ENCODE results near the gene PARD3. TPM values are rescaled to one million over a fixed set of nuclear protein-coding genes. Genes with fewer than 3 reads are reported as not detected.
"Not testable (repeated sequence)": the region's sequence is repeated elsewhere in the genome, so short reads cannot be mapped to it uniquely, and the experiment has no call there.

The PARD3 gene
- total RNA-seq, 2 experiments from 2014 or later, result 2.2 to 2.8 TPM

DNA sequence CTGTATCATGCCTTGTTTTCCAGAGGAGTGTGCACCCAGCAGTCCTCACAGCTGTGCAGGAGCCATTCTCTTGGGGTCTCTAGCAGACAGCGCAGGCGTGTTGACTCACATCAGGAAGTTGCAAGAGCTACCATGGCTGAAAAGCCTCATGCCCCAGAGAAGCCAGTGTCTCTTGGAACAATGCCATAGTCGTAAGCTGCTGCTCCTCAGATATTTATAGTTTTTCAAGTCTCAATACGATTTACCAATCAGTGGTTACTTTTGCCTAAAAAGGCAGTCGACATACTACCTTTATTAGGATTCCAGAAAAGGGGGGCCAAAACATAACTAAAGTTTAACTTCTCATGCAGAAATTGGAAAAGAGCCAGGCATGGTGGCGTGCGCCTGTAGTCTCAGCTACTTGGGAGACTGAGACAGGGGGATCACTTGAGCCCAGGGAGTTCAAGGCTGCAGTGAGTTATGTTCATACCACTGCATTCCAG is 407.7 kb downstream of the PARD3 start:
- ChIA-PET CTCF (no interaction called here), POLR2A (no interaction called here)
- H3K4me3 Mint-ChIP-seq, result no peak overlapping the region
- no peak overlapping the region for H3K27ac Mint-ChIP-seq
- ATAC-seq (no peak), DNase-seq (no peak)
- intact Hi-C loops (cut with DNase I, micrococcal nuclease), result no loop called here
- no peaks in the 10 kb centered on the region for H3K9me3 Mint-ChIP-seq (ENCODE audit: low read depth)
- no peaks in the 10 kb centered on the region for H3K36me3 Mint-ChIP-seq (ENCODE audit: low read depth)
- H3K27me3 Mint-ChIP-seq, result no peaks in the 10 kb centered on the region
- peaks cover 2% of the 10 kb centered on the region for H3K4me1 Mint-ChIP-seq

DNA sequence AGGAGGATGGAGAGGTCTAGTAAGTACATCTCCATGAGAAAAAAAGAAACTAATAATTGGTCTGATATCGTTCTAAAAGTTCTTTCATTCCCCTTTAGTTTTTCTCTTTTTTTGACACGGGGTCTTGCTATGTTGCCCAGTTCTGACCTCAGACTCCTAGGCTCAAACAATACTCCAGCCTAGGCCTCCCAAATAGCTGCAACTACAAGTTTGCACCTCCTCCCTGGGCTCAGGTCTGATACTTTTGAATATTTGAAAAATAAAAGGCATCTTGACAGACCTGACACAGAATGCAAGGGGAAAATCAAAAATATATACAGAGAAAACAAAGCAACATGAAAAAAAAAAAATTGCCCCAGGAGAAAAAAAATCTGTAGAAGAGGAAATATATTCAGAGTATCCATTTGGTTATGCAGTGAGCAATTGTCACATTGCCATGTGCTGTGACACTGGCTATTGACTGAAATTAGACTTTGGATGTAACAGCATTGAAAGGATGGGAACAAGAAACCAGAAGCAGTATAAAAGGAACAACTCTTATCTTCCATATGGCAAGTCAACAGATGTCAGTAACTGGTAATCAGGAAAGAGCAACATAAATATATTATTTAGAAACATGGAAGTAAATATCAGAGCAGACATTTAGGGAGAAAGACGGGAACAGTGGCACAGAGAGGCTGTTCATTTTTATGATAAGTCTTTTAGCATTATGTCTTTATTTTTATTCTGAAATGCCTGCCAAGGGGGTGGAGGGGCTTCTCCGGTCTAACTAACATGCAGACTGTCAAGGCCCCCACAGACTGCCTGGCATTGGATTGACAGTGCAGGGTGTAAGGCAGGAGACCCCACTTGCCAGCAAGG is 408.4 kb downstream of the PARD3 start:
- no peaks in the 10 kb centered on the region for H3K36me3 Mint-ChIP-seq (ENCODE audit: low read depth)
- no peak for ATAC-seq
- DNase-seq, result no peak
- no peak overlapping the region for H3K27ac Mint-ChIP-seq
- no peak overlapping the region for H3K4me3 Mint-ChIP-seq
- no peaks in the 10 kb centered on the region for H3K27me3 Mint-ChIP-seq
- no peaks in the 10 kb centered on the region for H3K9me3 Mint-ChIP-seq (ENCODE audit: low read depth)
- H3K4me1 Mint-ChIP-seq, result peaks cover 2% of the 10 kb centered on the region
- POLR2A ChIA-PET, result no interaction called here
- intact Hi-C loops (cut with DNase I, micrococcal nuclease), result no loop called here
- CTCF ChIA-PET, result interaction anchor here (0.7 kb wide), 1 partner anchor 802 kb away, joined by 4 read pairs; no protein-coding TSS in a partner anchor

DNA sequence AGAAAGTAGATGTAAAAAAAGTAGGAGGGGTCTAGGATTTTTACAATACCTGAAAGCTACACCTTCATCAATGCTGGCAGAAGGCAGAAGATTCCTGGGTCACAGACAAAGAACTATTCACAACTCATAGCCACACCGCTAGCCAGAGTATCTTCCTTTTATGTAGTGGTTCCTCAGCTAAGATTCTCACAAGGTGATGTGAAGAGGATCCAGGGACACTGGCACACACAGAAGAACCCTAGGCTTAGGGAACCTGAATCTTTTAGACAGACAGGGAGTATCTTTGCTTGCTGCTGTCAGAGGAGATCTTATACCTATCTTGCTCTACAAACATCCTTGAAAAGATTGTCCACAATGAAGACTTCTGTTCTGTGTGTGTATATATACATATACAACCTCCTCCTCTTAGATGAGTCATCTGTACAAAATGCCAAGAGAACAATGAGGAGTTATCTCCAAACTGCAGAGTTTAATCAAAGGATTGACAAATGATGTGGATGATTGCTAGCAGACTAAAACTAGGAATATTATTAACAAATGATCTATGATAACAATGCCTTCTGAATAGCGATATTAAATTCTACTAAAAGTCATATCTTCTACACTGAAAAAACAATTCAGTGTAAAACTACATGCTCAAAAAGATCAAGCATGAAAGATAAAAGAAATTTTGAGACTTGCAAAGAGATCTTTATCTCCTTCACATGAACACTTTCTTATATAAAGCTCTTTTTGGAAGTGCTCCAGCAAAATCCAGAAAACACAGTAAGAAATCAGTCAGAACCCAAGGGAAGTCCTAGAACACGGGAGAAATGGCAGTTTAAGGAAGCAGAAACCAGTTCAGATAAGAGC is 409.3 kb downstream of the PARD3 start:
- H3K27ac Mint-ChIP-seq, result no peak overlapping the region
- H3K4me1 Mint-ChIP-seq, result peaks cover 2% of the 10 kb centered on the region
- no peak overlapping the region for H3K4me3 Mint-ChIP-seq
- ATAC-seq (no peak), DNase-seq (no peak)
- H3K9me3 Mint-ChIP-seq (ENCODE audit: low read depth), result no peaks in the 10 kb centered on the region
- H3K36me3 Mint-ChIP-seq (ENCODE audit: low read depth), result no peaks in the 10 kb centered on the region
- POLR2A ChIA-PET, result no interaction called here
- intact Hi-C loops (cut with DNase I, micrococcal nuclease), result no loop called here
- no peaks in the 10 kb centered on the region for H3K27me3 Mint-ChIP-seq
- CTCF ChIA-PET, result interaction anchor here (0.7 kb wide), 1 partner anchor 801 kb away, joined by 4 read pairs; no protein-coding TSS in a partner anchor

DNA sequence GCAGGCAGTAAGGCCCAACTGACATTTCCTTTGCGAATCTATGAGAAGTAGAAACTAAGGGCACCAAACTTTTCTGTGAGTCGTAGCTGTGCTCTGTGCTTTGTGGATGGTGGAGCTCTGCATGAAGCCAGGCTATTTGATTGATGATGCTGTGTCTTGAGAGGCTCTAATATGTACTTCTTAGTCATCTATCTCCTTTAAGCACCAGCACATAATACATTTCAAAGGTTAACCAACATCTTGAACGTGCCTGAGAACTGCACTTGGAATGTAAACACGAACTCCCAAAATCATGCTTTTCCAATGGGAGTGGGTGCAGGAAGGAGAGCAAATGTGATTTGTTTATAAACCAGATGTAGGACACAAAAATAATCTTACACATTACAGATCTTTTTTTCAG is 411.6 kb downstream of the PARD3 start:
- no peak overlapping the region for H3K4me3 Mint-ChIP-seq
- H3K36me3 Mint-ChIP-seq (ENCODE audit: low read depth), result no peaks in the 10 kb centered on the region
- DNase-seq, result no peak
- CTCF ChIA-PET, result no interaction called here
- POLR2A ChIA-PET, result no interaction called here
- no peaks in the 10 kb centered on the region for H3K9me3 Mint-ChIP-seq (ENCODE audit: low read depth)
- intact Hi-C loops (cut with DNase I, micrococcal nuclease), result no loop called here
- ATAC-seq, result no peak
- H3K4me1 Mint-ChIP-seq, result peaks cover 2% of the 10 kb centered on the region
- no peaks in the 10 kb centered on the region for H3K27me3 Mint-ChIP-seq
- no peak overlapping the region for H3K27ac Mint-ChIP-seq

- CTCF ChIA-PET, result no interaction called here
- no peak overlapping the region for H3K27ac Mint-ChIP-seq
Observed at GRCh38 chr10:34400075-34400474, 415.0 kb downstream of the PARD3 start.

GRCh38 chr10:34399013-34399412 is 416.1 kb downstream of the PARD3 start:
- ATAC-seq (no peak), DNase-seq (no peak)
- ChIA-PET CTCF (no interaction called here), POLR2A (no interaction called here)
- Mint-ChIP-seq H3K4me1 (no peaks in the 10 kb centered on the region), H3K4me3 (no peak overlapping the region), H3K9me3 (ENCODE audit: low read depth) (no peaks in the 10 kb centered on the region), H3K27me3 (no peaks in the 10 kb centered on the region), H3K27ac (no peak overlapping the region), H3K36me3 (ENCODE audit: low read depth) (no peaks in the 10 kb centered on the region)
- intact Hi-C loops (cut with DNase I, micrococcal nuclease), result no loop called here

More at GRCh38 chr10:34400075-34400474, 415.0 kb downstream of the PARD3 start:
- DNase-seq (no peak), ATAC-seq (no peak)
- POLR2A ChIA-PET, result no interaction called here
- H3K9me3 Mint-ChIP-seq (ENCODE audit: low read depth), result no peaks in the 10 kb centered on the region
- H3K36me3 Mint-ChIP-seq (ENCODE audit: low read depth), result no peaks in the 10 kb centered on the region
- intact Hi-C loops (cut with DNase I, micrococcal nuclease), result no loop called here
- no peaks in the 10 kb centered on the region for H3K4me1 Mint-ChIP-seq
- H3K27me3 Mint-ChIP-seq, result no peaks in the 10 kb centered on the region
- H3K4me3 Mint-ChIP-seq, result no peak overlapping the region

DNA sequence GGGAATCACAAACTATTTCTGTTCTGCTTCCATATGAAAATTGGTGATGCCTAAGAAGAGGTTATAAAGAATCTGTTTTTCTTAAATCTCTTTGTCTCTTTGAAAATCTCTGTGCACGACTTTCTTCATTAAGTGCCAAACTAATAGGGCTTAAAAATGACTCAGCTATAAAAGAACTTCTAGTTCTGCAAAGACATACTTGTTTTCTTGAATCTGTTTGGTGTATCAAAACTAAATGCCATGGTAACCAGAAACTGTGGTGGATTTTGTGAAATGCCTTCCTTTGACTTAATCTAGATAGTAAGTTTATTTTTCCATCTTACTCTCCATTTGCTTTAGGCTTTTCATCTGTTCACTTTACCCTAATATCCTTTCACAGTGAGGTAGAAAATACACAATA is 417.8 kb downstream of the PARD3 start:
- no peak for ATAC-seq
- DNase-seq, result no peak
- CTCF ChIA-PET, result no interaction called here
- Mint-ChIP-seq H3K4me3 (no peak overlapping the region), H3K4me1 (no peaks in the 10 kb centered on the region), H3K9me3 (ENCODE audit: low read depth) (no peaks in the 10 kb centered on the region), H3K27ac (no peak overlapping the region), H3K27me3 (no peaks in the 10 kb centered on the region), H3K36me3 (ENCODE audit: low read depth) (no peaks in the 10 kb centered on the region)
- intact Hi-C loops (cut with DNase I, micrococcal nuclease), result no loop called here
- POLR2A ChIA-PET, result no interaction called here

DNA sequence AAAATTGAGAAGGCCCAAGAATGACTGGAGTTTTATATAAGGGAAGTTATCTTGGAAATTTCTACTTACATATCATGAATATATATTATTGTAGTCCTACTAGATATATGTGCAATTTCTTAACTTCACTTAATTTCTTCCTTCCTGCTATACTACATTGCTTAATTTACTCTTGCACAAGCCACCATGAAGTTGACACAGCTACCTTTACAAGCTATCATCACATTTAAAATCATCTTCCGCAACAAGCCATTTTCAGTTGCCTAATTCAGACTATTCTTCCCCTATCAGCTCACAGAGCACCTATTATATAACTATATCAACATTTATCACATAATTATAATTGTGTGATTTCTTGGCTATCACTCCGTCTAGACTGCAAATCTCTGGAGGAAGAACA is 418.4 kb downstream of the PARD3 start:
- Mint-ChIP-seq H3K36me3 (ENCODE audit: low read depth) (no peaks in the 10 kb centered on the region), H3K9me3 (ENCODE audit: low read depth) (no peaks in the 10 kb centered on the region), H3K4me1 (no peaks in the 10 kb centered on the region), H3K4me3 (no peak overlapping the region), H3K27ac (no peak overlapping the region), H3K27me3 (no peaks in the 10 kb centered on the region)
- DNase-seq (no peak), ATAC-seq (no peak)
- ChIA-PET POLR2A (no interaction called here), CTCF (no interaction called here)
- intact Hi-C loops (cut with DNase I, micrococcal nuclease), result no loop called here

DNA sequence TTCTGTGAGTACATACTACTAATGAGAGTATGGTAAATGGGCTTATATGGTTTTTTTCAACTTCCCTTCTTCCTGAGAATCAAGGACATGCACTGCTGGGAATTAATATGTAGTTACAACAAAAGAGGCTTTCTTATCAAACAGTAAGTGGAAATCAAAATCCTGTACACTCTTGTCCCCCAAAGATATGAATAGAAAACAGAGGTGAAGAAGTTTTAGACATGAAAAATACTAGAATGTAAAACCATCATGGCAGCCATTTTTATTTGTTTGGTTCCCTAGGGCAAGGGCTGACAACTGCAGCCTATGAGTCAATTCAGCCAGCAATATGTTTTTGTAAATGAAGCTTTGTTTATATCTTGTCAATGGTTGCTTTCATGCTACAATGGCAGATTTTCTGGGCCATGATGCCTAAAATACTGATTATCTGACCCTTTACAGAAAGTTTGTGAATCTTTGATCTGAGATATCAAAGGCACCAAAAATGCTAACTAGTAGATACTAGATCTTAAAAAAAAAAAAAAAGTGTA is 422.4 kb downstream of the PARD3 start:
- intact Hi-C loops (cut with DNase I, micrococcal nuclease), result no loop called here
- no peak overlapping the region for H3K4me3 Mint-ChIP-seq
- no peaks in the 10 kb centered on the region for H3K4me1 Mint-ChIP-seq
- no peaks in the 10 kb centered on the region for H3K9me3 Mint-ChIP-seq (ENCODE audit: low read depth)
- H3K27ac Mint-ChIP-seq, result no peak overlapping the region
- no peaks in the 10 kb centered on the region for H3K27me3 Mint-ChIP-seq
- CTCF ChIA-PET, result interaction anchor here (0.7 kb wide), 1 partner anchor 762 kb away, joined by 3 read pairs; no protein-coding TSS in a partner anchor
- no peak for DNase-seq
- POLR2A ChIA-PET, result no interaction called here
- no peaks in the 10 kb centered on the region for H3K36me3 Mint-ChIP-seq (ENCODE audit: low read depth)
- ATAC-seq, result no peak

- CTCF ChIA-PET; H3K4me1 Mint-ChIP-seq; H3K36me3 Mint-ChIP-seq (ENCODE audit: low read depth); H3K27me3 Mint-ChIP-seq; ATAC-seq; H3K9me3 Mint-ChIP-seq (ENCODE audit: low read depth); H3K27ac Mint-ChIP-seq; intact Hi-C loops (cut with DNase I, micrococcal nuclease); DNase-seq; H3K4me3 Mint-ChIP-seq; POLR2A ChIA-PET: not testable (repeated sequence)
Observed at GRCh38 chr10:34391168-34391567, 423.9 kb downstream of the PARD3 start.

DNA sequence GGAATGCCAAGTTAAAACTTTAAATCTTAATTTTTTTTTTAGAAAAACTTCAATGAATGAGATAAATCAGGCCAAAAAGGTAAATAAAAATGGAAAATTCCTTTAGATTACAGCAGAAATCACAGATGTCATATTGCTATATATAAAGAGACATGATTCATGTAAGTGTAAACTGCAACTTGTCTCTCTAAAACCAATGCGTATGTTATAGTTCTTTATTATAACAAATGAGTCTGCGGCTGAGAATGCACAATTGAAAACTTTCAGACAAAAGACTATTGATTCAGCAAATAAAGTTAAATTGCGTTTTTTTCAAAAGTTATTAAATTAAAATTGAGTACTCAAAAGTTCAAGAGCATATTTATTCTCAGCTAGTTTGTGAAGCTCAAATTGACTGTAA is 425.3 kb downstream of the PARD3 start:
- H3K4me3 Mint-ChIP-seq, result no peak overlapping the region
- no peaks in the 10 kb centered on the region for H3K36me3 Mint-ChIP-seq (ENCODE audit: low read depth)
- H3K27ac Mint-ChIP-seq, result no peak overlapping the region
- no peak for ATAC-seq
- DNase-seq, result no peak
- ChIA-PET POLR2A (no interaction called here), CTCF (interaction anchor here (0.6 kb wide), 1 partner anchor 605 kb away, joined by 3 read pairs; no protein-coding TSS in a partner anchor)
- H3K9me3 Mint-ChIP-seq (ENCODE audit: low read depth), result no peaks in the 10 kb centered on the region
- no peaks in the 10 kb centered on the region for H3K4me1 Mint-ChIP-seq
- no peaks in the 10 kb centered on the region for H3K27me3 Mint-ChIP-seq
- intact Hi-C loops (cut with DNase I, micrococcal nuclease), result no loop called here

All from activated CD4-positive, alpha-beta T cell treated with anti-CD3 and anti-CD28 coated beads for 36 hours (primary cell).